SK-N-SH treated with all-trans-retinoic acid at 6 μM for 48 hours (cell line): Measurements from ENCODE around the gene RSAD2.
A peak's percentile ranks its signal among the peaks of the same experiment; 100 is the strongest.

ENCODE experiments used
- ATAC-seq: fragments of 200-7000 bp; cut with Tn5 transposase; 3 replicates; pipeline ENCODE4 v1.9.1; 2020; ENCODE audit warnings: mild to moderate bottlenecking, moderate library complexity
- ARNTL ChIP-seq: fragments of 450-650 bp; formaldehyde crosslinking; IDR thresholded peaks from 2 replicates; pipeline ENCODE4 v1.5.0; 2020; ENCODE audit warnings: low read depth, mild to moderate bottlenecking, moderate library complexity, borderline replicate concordance
- BACH2 ChIP-seq: fragments of 250-450 bp; sonication (Bioruptor Pico); IDR thresholded peaks from 2 replicates; pipeline ENCODE4 v1.9.0; 2021; ENCODE audit warnings: mild to moderate bottlenecking, borderline replicate concordance
- CREB5 ChIP-seq: fragments of 250-450 bp; sonication (Bioruptor Pico); IDR thresholded peaks from 2 replicates; pipeline ENCODE4 v1.5.1; 2020; ENCODE audit warnings: low read depth, mild to moderate bottlenecking, moderate library complexity
- CSDC2 ChIP-seq: fragments of 250-450 bp; sonication (Bioruptor Pico); IDR thresholded peaks from 2 replicates; pipeline ENCODE4 v1.5.0; 2020; ENCODE audit warnings: mild to moderate bottlenecking, moderate library complexity
- CSRNP3 ChIP-seq: fragments of 250-450 bp; sonication (Bioruptor Pico); IDR thresholded peaks from 2 replicates; pipeline ENCODE4 v1.5.1; 2021; ENCODE audit warnings: mild to moderate bottlenecking, moderate library complexity
- ESRRG ChIP-seq: fragments of 250-450 bp; sonication (Bioruptor Pico); IDR thresholded peaks from 2 replicates; pipeline ENCODE4 v1.6.1; 2021; ENCODE audit warnings: mild to moderate bottlenecking
- GLIS3 ChIP-seq: fragments of 250-450 bp; sonication (Bioruptor Pico); IDR thresholded peaks from 2 replicates; pipeline ENCODE4 v1.5.0; 2020; ENCODE audit warnings: mild to moderate bottlenecking, moderate library complexity
- ISL1 ChIP-seq: fragments of 250-450 bp; sonication (Bioruptor Pico); IDR thresholded peaks from 2 replicates; pipeline ENCODE4 v2.1.2; 2022; ENCODE audit warnings: mild to moderate bottlenecking, moderate library complexity
- OSR1 ChIP-seq: fragments of 250-450 bp; sonication (Bioruptor Pico); IDR thresholded peaks from 2 replicates; pipeline ENCODE4 v1.8.0; 2022; ENCODE audit warnings: moderate library complexity, mild to moderate bottlenecking, inconsistent platforms
- PATZ1 ChIP-seq: fragments of 250-450 bp; sonication (Bioruptor Pico); IDR thresholded peaks from 2 replicates; pipeline ENCODE4 v1.8.0; 2020; ENCODE audit warnings: mild to moderate bottlenecking, moderate library complexity, borderline replicate concordance
- POU6F1 ChIP-seq: fragments of 250-450 bp; sonication (Bioruptor Pico); IDR thresholded peaks from 2 replicates; pipeline ENCODE4 v1.8.0; 2021; ENCODE audit warnings: low read depth, mild to moderate bottlenecking, moderate library complexity, borderline replicate concordance
- PPARA ChIP-seq: fragments of 250-450 bp; sonication (Bioruptor Pico); IDR thresholded peaks from 2 replicates; pipeline ENCODE4 v1.5.0; 2020; ENCODE audit warnings: mild to moderate bottlenecking, borderline replicate concordance
- SNAI2 ChIP-seq: fragments of 250-450 bp; sonication (Bioruptor Pico); IDR thresholded peaks from 2 replicates; pipeline ENCODE4 v1.5.0; 2020; ENCODE audit warnings: mild to moderate bottlenecking, moderate library complexity
- TCF4 ChIP-seq: fragments of 250-450 bp; sonication (Bioruptor Pico); IDR thresholded peaks from 2 replicates; pipeline ENCODE4 v1.8.0; 2021; ENCODE audit warnings: mild to moderate bottlenecking, moderate library complexity, borderline replicate concordance
- TOX ChIP-seq: fragments of 250-450 bp; sonication (Bioruptor Pico); IDR thresholded peaks from 2 replicates; pipeline ENCODE4 v1.8.0; 2021; ENCODE audit warnings: mild to moderate bottlenecking, moderate library complexity, borderline replicate concordance
- TSHZ2 ChIP-seq: fragments of 250-450 bp; sonication (Bioruptor Pico); IDR thresholded peaks from 2 replicates; pipeline ENCODE4 v1.5.0; 2020; ENCODE audit warnings: mild to moderate bottlenecking, moderate library complexity
- ZC3H10 ChIP-seq: fragments of 250-450 bp; sonication (Bioruptor Pico); IDR thresholded peaks from 2 replicates; pipeline ENCODE4 v1.5.1; 2021; ENCODE audit warnings: mild to moderate bottlenecking, moderate library complexity
- ZFP3 ChIP-seq: fragments of 250-450 bp; sonication (Bioruptor Pico); IDR thresholded peaks from 2 replicates; pipeline ENCODE4 v1.5.0; 2020; ENCODE audit warnings: mild to moderate bottlenecking, moderate library complexity
- ZFP30 ChIP-seq: fragments of 450-650 bp; formaldehyde crosslinking; IDR thresholded peaks from 2 replicates; pipeline ENCODE4 v1.5.0; 2022; ENCODE audit warnings: mild to moderate bottlenecking, moderate library complexity
- ZNF70 ChIP-seq: fragments of 450-650 bp; formaldehyde crosslinking; IDR thresholded peaks from 2 replicates; pipeline ENCODE4 v1.5.0; 2020; ENCODE audit warnings: mild to moderate bottlenecking, moderate library complexity
- ZNF8 ChIP-seq: fragments of 450-650 bp; formaldehyde crosslinking; IDR thresholded peaks from 2 replicates; pipeline ENCODE4 v1.5.0; 2020; ENCODE audit warnings: mild to moderate bottlenecking, moderate library complexity

Gene RSAD2

GRCh38 chr2:6834163-6834562, 43.4 kb upstream of the RSAD2 start (continued):
- TF ChIP-seq PATZ1 (CRISPR knock-in tag), result no peak
- no peak for TF ChIP-seq ZNF8 (CRISPR knock-in tag)
- TF ChIP-seq OSR1 (CRISPR knock-in tag), result no peak
- no peak for TF ChIP-seq ARNTL (CRISPR knock-in tag)
- no peak for TF ChIP-seq ESRRG (CRISPR knock-in tag)
- no peak for TF ChIP-seq TCF4 (CRISPR knock-in tag)
- TF ChIP-seq BACH2, result no peak

GRCh38 chr2:6835467-6835866, 42.1 kb upstream of the RSAD2 start:
- peak; percentile 86 for TF ChIP-seq ISL1
- TF ChIP-seq ZNF70, result no peak
- no peak for TF ChIP-seq ZC3H10 (CRISPR knock-in tag)
- no peak for TF ChIP-seq CSRNP3 (CRISPR knock-in tag)
- no peak for TF ChIP-seq POU6F1 (CRISPR knock-in tag)
- TF ChIP-seq ZNF8 (CRISPR knock-in tag), result peak; percentile 37; the same call in 1 of the 2 replicates
- 0 out of 2 replicates have a peak, but pooled peaks have one; percentile 41 for TF ChIP-seq ZFP3
- TF ChIP-seq GLIS3, result no peak
- TF ChIP-seq, all 23 proteins: peak for 3
- no peak for ATAC-seq

GRCh38 chr2:6838673-6839319, 38.8 kb upstream of the RSAD2 start:
- no peak for ATAC-seq
- TF ChIP-seq PPARA (CRISPR knock-in tag) (no peak), ESRRG (CRISPR knock-in tag) (no peak), ARNTL (CRISPR knock-in tag) (no peak), TOX (CRISPR knock-in tag) (no peak), GLIS3 (no peak)
- TF ChIP-seq, all 23 proteins: peak for 0

- no peak for ATAC-seq
- no peak for TF ChIP-seq TOX (CRISPR knock-in tag)
- TF ChIP-seq ZC3H10 (CRISPR knock-in tag), result no peak
- TF ChIP-seq TSHZ2 (CRISPR knock-in tag), result no peak
- no peak for TF ChIP-seq ZNF70
- TF ChIP-seq TCF4 (CRISPR knock-in tag), result no peak
- no peak for TF ChIP-seq SNAI2 (CRISPR knock-in tag)
- TF ChIP-seq ZFP30 (CRISPR knock-in tag), result no peak
- no peak for TF ChIP-seq ZNF8 (CRISPR knock-in tag)
- TF ChIP-seq OSR1 (CRISPR knock-in tag), result no peak
- no peak for TF ChIP-seq CSDC2 (CRISPR knock-in tag)
- TF ChIP-seq ZFP3, result no peak
- no peak for TF ChIP-seq ARNTL (CRISPR knock-in tag)
- no peak for TF ChIP-seq PPARA (CRISPR knock-in tag)
- TF ChIP-seq ESRRG (CRISPR knock-in tag), result no peak
- no peak for TF ChIP-seq POU6F1 (CRISPR knock-in tag)
- no peak for TF ChIP-seq CREB5 (CRISPR knock-in tag)
- TF ChIP-seq PATZ1 (CRISPR knock-in tag), result no peak
These were observed 35.9 kb upstream of the RSAD2 start for GRCh38 chr2:6841537-6842287.
